Suprapubic skin (tissue), 4 donors: Measurements from ENCODE around the gene LHFPL3. TPM values are rescaled to one million over a fixed set of nuclear protein-coding genes. Genes with fewer than 3 reads are reported as not detected.

Experiments
- DNase-seq, 2 donors: peaks; one replicate each; pipeline ENCODE4 v3.0.0-alpha.2; 2019; ENCODE audit warnings: low spot score in 2 of 2
- H3K27ac ChIP-seq: fragments of 200-600 bp; sonication (generic); one replicate; pipeline ENCODE4 v1.5.1; 2019
- H3K27me3 ChIP-seq: fragments of 200-600 bp; sonication (generic); one replicate; pipeline ENCODE4 v1.5.1; 2019
- H3K36me3 ChIP-seq: fragments of 200-600 bp; sonication (generic); one replicate; pipeline ENCODE4 v1.5.1; 2019
- H3K4me1 ChIP-seq: fragments of 200-600 bp; sonication (generic); one replicate; pipeline ENCODE4 v1.5.1; 2019
- H3K4me3 ChIP-seq: fragments of 200-600 bp; sonication (generic); one replicate; pipeline ENCODE4 v1.5.1; 2019; ENCODE audit warnings: mild to moderate bottlenecking
- H3K9me3 ChIP-seq: fragments of 200-600 bp; sonication (generic); one replicate; pipeline ENCODE4 v1.5.1; 2019
- CTCF ChIP-seq, 2 donors: fragments of 200-600 bp in 1 of 2; fragments of 450-650 bp in 1 of 2; sonication (generic) in 1 of 2; IDR thresholded peaks; one replicate each; pipeline ENCODE4 v1.5.1; 2016 to 2019; ENCODE audit warnings: antibody characterized with exemption in 2 of 2, mild to moderate bottlenecking in 1 of 2, moderate library complexity in 1 of 2
- EP300 ChIP-seq: sonication (generic); formaldehyde crosslinking; IDR thresholded peaks from one replicate; pipeline ENCODE4 v1.6.1; 2017; ENCODE audit warnings: antibody characterized with exemption
- POLR2A ChIP-seq, 2 donors: fragments of 450-650 bp; IDR thresholded peaks; one replicate each; pipeline ENCODE4 v1.6.1; 2017; ENCODE audit warnings: antibody characterized with exemption in 2 of 2, mild to moderate bottlenecking in 2 of 2, moderate library complexity in 2 of 2
- POLR2AphosphoS5 ChIP-seq, 3 donors: sonication (generic); formaldehyde crosslinking; IDR thresholded peaks; one replicate each; pipeline ENCODE4 v1.6.1; 2017; ENCODE audit warnings: antibody characterized with exemption in 3 of 3
- WGBS: methylation state at CpG from one replicate; pipeline ENCODE4 v1.1.5; 2018; 5-methylcytosine and 5-hydroxymethylcytosine counted together
- total RNA-seq, 4 donors: library from RNA; depleted of rRNA; stranded (reverse); fragments of >200 nt; gene quantifications; one replicate each; pipeline ENCODE4 v1.1.0, GENCODE V29; 2016

Gene LHFPL3
- total RNA-seq, 4 donors from 2014 or later = not detected

GRCh38 chr7:104938741-104939390, 610.5 kb downstream of the LHFPL3 start:
- no peaks in the 10 kb centered on the region for H3K9me3 ChIP-seq
- DNase-seq = no peak
- no peaks in the 10 kb centered on the region for H3K27me3 ChIP-seq
- WGBS = 90% methylated on average over 1 of the region's 1 CpG
- TF ChIP-seq CTCF (IDR thresholded peaks at IDR 0.05) (no peak), EP300 (no peak), POLR2A (IDR thresholded peaks at IDR 0.05) (no peak), POLR2AphosphoS5 (IDR thresholded peaks at IDR 0.05) (no peak)
- no peaks in the 10 kb centered on the region for H3K36me3 ChIP-seq
- no peak overlapping the region for H3K27ac ChIP-seq
- H3K4me1 ChIP-seq = peaks cover 12% of the 10 kb centered on the region
- H3K4me3 ChIP-seq = no peak overlapping the region

DNA sequence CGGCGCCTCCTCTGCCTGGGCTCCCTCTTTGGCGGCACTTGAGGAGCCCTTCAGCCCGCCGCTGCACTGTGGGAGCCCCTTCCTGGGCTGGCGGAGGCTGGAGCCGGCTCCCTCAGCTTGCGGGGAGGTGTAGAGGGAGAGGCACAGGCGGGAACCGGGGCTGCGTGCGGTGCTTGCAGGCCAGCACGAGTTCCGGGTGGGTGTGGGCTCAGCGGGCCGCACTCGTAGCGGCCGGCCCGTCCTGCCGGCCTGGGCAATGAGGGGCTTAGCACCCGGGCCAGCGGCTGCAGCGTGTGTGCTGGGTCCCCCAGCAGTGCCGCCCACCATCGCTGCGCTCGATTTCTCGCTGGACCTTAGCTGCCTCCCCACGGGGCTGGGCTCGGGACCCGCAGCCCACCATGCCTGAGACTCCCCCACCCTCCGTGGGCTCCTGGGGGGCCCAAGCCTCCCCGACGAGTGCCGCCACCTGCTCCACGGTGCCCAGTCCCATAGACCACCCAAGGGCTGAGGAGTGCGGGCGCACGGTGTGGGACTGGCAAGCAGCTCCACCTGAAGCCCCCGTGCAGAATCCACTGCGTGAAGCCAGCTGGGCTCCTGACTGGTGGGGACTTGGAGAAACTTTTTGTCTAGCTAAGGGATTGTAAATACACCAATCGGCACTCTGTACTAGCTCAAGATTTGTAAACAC, 611.8 kb downstream of the LHFPL3 start:
- Histone ChIP-seq H3K9me3 (no peaks in the 10 kb centered on the region), H3K27me3 (no peaks in the 10 kb centered on the region), H3K27ac (no peak overlapping the region), H3K4me3 (no peak overlapping the region), H3K36me3 (no peaks in the 10 kb centered on the region), H3K4me1 (peaks cover 24% of the 10 kb centered on the region)
- no peak for DNase-seq
- WGBS = 90% methylated on average over 5 of the region's 43 CpGs
- no peak for TF ChIP-seq CTCF (IDR thresholded peaks at IDR 0.05)
- no peak for TF ChIP-seq EP300
- TF ChIP-seq POLR2A (IDR thresholded peaks at IDR 0.05) = no peak
- TF ChIP-seq POLR2AphosphoS5 (IDR thresholded peaks at IDR 0.05) = no peak

DNA sequence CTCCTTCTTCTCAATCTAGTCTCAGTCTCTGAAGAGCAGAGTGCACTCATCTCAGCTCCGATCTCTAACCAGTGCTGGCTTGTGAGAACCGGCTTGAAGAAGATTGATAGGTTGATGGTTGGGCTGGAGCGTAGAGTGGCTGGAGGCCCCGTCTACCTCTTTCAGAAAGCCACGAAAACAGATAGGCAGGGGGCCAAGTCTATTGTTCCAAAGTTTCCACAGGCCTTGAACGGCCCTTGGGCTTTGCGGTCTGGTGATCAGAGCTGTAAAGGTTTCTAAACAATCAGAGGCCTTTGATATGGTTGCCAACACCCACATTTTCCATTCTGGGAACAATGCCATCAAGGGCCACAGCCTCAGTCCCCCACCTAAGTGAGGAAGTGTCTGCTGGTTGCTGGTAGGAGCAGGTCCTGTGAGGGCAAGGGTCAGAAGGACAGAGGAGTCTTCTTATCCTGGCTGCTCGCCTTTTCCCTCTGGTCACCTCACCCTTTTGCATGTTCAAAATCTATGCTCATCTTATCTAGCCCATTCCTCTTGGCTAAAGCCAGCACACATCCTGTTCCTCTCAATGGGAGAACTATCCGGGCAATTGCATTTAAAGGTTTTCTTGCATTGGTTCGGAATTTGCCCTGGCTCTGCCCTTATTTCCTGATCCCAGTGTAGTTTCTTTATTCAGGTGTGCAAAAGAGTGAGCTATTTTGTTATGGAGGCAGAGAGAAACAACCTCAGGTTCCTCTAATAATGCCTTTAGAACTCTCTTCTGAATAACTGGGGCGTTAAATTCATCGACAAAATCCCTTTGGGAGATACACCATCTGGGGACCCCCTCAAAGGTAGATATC, 615.3 kb downstream of the LHFPL3 start:
- Histone ChIP-seq H3K4me1 (peaks cover 38% of the 10 kb centered on the region), H3K27ac (peak overlapping the region; percentile 95), H3K4me3 (peak overlapping the region; percentile 12), H3K27me3 (no peaks in the 10 kb centered on the region), H3K36me3 (no peaks in the 10 kb centered on the region), H3K9me3 (no peaks in the 10 kb centered on the region)
- peak in 1 of 3 donors; percentile 4 for TF ChIP-seq POLR2AphosphoS5 (IDR thresholded peaks at IDR 0.05)
- TF ChIP-seq EP300 = no peak
- no peak for TF ChIP-seq POLR2A (IDR thresholded peaks at IDR 0.05)
- no peak for TF ChIP-seq CTCF (IDR thresholded peaks at IDR 0.05)
- WGBS = 57% methylated on average over 12 of the region's 12 CpGs
- DNase-seq = peak in 1 of 2 donors; percentile 83

DNA sequence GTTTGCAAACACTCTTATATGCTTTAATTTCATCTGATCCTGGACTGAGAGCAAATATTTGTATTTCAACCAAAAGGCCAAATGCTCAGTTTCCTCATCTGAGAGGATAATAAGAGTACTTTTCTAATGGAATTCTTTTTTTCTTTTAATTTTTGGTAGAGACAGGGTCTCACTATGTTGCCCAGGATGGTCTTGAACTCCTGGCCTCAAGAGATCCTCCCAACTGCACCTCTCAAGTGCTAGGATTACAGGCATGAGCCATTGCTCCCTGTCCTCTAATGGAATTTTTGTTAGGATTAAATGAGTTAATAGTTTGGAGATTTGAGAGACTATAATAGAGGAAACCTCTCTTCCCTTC, 617.2 kb downstream of the LHFPL3 start:
- Histone ChIP-seq H3K4me1 (peaks cover 38% of the 10 kb centered on the region), H3K27ac (peak overlapping the region; percentile 95), H3K27me3 (no peaks in the 10 kb centered on the region), H3K9me3 (no peaks in the 10 kb centered on the region), H3K36me3 (no peaks in the 10 kb centered on the region), H3K4me3 (no peak overlapping the region)
- TF ChIP-seq CTCF (IDR thresholded peaks at IDR 0.05) = no peak
- no peak for TF ChIP-seq POLR2A (IDR thresholded peaks at IDR 0.05)
- no peak for TF ChIP-seq POLR2AphosphoS5 (IDR thresholded peaks at IDR 0.05)
- no peak for TF ChIP-seq EP300
- no peak for DNase-seq

DNA sequence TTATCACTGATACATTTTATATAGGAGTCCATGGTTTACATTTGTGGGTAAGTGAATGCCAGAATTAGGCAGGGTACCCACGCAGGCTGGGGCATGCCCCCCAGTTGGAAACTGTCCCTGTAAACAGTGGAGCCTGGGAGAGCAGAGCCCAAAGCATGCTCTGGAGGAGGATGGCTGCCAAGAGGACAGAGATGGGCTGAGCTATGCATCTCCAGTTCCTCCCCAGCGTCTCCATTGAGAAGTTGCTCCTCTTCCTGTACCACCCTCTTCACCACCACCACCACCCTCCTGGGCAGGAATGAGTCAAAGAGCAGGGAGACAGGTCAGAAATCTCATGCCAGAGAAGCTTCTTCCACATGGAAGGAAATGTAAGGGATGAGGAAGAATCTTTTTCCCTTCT, 617.9 kb downstream of the LHFPL3 start:
- Histone ChIP-seq H3K4me3 (no peak overlapping the region), H3K36me3 (no peaks in the 10 kb centered on the region), H3K27ac (peak overlapping the region; percentile 95), H3K27me3 (no peaks in the 10 kb centered on the region), H3K9me3 (no peaks in the 10 kb centered on the region), H3K4me1 (peaks cover 38% of the 10 kb centered on the region)
- TF ChIP-seq POLR2A (IDR thresholded peaks at IDR 0.05) (no peak), CTCF (IDR thresholded peaks at IDR 0.05) (no peak), POLR2AphosphoS5 (IDR thresholded peaks at IDR 0.05) (no peak), EP300 (no peak)
- no peak for DNase-seq
- 14% methylated on average over 2 of the region's 2 CpGs for WGBS
